Fibroblast of skin of left quadriceps (primary cell): ENCODE results near the gene LILRB5.
"Not testable (repeated sequence)": the region's sequence is repeated elsewhere in the genome, so short reads cannot be mapped to it uniquely, and the experiment has no call there.

Experiments used
- DNase-seq, 2 experiments: peaks; one replicate each; pipeline ENCODE4 v3.0.0-alpha.2; 2013; ENCODE audit warnings: low read depth in 2 of 2

LILRB5 gene

DNA sequence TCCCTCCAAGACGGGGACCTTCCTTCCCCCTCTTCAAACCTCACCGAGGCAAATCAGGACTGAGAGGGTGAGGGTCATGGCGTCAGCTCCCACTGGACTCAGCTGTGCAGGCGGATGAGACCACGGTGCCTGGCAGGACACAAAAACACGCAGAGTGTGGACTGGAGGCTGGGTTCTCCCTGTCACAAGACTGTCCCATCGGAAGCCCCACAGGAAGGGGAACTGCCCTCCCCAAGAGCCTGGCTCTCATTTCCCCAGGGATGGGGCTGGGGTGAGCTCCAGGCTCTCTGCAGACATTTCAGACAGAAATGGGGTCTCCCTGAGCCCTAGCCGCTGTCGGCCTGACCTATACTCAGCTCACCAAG is at the start of gene LILRB5:
LILRB5 (minus strand) TSS at position 158 of the 365 bp plus-strand sequence; CDS start at position 78, 80 bp downstream.
- no peak for DNase-seq

DNA sequence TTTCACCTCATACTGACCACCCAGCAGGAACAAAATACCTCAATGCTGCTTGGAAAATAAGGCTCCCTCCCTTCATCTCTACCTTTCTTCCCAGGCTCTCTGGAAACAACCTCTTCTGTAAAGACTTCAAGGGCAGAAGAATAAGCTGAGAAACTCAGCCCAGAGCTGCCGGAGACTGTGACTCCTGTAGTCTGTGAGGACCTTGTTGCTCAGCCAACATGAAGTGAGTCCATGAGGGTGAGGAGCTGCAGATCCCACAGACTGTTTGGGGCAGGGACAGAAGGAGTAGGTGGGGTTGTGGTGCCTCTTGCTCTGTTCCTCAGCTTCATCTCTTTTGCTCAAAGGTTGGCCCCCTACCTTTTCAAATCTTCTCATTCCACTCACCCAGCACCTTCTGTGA is 48.1 kb upstream of the LILRB5 start:
- no peak for DNase-seq

DNA sequence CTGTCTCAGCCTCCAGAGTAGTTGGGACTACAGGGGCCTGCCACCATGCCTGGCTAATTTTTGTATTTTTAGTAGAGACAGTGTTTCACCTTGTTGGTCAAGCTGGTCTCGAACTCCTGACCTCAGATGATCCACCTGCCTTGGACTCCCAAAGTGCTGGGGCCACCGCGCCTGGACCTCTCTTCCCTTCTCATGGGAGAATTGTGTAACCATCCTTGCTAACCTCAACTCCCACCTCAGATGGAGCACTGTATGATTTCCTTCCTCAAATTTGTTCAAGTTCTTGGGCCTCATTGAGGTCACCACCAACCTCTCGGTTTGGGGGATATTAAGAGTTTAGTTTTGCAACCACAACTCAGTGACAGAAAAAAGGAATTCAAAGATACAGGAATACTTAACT is 45.2 kb upstream of the LILRB5 start:
- no peak for DNase-seq

DNA sequence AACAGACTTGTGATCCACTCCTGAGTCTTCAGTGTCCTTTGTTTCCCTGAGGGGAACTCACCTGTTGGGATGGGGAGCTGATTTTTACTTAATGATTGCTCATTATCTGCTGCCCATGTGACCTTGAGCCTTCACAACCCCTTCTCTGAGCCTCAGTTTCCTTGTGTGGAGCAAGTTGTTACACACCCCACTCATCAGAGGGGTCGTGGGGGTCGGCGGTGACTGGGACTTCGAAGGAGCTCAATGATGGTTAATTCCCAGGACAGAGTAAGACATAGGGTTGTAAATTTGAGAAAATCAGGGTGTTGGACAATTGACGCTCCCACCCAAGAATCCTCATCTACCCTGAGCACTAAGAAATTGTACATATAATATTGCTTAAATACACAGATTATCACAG is 42.4 kb upstream of the LILRB5 start:
- DNase-seq = no peak

DNA sequence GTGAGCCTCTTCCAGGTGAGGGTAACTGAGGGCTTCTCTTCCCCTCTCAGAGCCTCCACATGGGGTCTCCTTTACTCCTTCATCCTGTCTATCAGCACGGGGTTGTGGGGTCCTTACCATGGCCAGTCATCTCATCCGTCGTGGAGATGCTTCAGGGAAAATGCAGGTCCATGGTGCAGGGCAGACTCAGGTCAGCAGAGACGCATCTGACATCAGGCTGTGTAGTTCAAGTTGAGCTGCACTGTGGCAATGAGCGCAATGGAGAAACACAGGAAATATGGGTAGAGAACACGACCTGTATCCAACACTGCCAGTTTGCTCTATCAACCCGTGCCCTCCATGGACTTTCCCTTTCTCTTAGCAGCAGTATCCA is 42.0 kb upstream of the LILRB5 start:
- DNase-seq = no peak

DNA sequence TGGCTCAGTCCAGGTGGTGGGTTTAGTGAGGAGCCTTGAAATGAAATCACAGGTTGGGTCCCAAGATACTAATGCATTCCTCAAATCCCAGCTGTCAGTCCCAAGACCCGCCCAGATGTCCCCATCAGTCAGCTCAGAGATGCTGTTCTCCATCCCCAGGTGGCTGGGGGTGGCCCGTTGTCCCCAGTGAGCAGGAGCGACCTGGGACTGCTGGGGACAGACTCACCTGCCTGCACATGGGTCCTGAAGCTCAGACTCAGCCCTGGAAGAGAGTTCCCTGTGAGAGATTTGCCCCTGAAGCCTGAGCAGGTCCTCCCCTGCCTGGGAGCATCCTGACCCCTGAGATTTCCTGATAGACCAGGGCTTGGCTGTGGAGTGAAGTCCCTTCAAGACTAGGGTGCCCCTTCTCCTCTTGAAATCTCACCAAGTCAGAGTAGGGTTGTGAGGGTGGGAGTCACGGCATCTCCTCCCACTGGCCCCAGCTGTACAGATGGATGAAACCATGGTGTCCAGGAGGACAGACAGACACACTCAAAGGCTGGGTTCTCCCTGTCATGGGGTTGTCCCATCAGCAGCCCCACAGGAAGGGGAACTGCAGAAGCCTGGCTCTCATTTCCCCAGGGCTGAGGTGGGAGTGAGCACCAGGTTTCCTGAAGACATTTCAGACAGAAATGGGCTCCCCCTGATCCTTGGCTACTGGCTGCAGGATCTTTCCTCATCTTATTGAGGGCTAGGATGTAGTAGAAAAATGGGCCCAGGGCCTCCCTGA is 41.5 kb upstream of the LILRB5 start:
- DNase-seq = no peak

DNA sequence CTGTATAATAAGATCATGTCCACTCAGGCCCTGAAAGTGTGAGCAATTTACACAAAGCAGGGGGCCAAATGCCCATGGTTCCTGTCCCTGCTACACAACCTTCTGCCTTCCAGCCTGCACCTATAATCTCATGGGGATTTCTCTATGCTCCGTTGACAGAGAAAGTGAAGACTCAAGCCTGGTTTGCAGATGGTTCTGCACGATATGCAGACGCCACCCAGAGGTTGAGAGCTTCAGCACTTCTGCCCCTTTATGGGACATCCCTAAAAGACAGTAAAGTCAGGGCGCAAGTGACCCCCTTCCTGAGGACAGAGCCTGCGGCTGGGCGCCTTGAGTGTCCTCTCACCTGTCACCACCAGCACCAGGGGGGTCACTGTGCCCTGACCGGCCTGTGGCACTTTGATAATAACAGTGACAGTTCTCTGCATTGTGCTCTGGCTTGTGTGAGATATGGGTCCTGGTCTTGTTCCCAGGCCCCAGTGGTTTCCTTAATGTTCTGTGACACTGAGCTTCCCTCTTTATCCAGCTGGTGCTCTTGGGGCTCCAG is 40.8 kb upstream of the LILRB5 start:
- DNase-seq = no peak

DNA sequence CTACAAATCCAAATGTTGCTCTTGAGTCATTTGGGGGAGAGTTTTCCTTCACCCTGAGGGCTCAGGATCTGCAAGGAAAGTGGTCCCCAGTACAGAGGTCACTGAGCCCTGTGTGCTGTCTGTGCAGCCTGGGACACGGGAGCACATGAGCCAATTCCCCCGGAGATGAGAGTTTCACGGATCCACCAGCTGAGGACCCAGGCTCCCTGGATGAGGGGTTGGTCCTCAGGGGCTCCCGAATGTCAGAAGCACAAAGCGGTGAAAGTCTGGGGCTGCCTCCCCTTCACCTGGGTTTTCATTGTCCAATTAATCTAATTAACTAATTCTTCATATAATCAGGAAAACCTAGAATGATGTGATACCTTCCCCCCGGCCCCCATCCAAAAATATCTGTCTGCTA is 37.5 kb upstream of the LILRB5 start:
- no peak for DNase-seq

DNA sequence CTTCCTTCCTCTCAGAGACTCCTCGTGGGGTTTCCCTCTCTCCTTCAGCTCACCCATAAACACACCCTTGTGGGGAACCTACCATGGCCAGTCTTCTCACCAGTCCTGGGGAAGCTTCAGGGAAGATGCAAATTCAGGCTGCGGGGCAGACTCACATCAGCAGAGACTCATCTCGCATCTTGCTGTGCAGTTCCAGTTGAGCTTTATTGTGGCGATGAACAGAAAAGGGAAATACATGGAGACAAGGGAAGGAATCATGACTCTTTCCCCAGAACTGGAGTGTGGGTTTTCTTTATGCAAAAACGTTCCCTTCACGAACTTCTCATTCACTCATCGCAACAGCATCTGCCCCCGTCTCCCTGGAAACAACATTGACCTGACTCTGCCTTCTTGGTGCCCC is 32.1 kb upstream of the LILRB5 start:
- not testable (repeated sequence) for DNase-seq

DNA sequence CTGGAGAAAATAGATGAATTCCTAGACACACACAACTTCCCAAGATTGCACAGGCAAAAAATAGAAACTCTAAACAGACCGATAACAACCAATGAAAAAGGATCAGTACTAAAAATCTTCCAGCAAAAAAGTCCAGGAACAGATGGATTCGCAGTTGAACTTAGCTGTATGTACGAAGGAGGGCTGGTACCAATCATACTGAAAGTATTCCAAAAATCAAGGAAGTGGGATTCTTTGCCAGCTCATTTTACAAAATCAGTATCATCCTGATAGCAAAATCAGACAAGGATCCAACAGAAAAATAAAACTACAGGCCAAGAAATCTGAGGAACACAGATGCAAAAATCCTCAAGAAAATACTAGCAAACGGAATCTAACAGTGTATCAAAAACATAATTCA is 30.4 kb upstream of the LILRB5 start:
- peak; percentile 62 to 67 for DNase-seq

DNA sequence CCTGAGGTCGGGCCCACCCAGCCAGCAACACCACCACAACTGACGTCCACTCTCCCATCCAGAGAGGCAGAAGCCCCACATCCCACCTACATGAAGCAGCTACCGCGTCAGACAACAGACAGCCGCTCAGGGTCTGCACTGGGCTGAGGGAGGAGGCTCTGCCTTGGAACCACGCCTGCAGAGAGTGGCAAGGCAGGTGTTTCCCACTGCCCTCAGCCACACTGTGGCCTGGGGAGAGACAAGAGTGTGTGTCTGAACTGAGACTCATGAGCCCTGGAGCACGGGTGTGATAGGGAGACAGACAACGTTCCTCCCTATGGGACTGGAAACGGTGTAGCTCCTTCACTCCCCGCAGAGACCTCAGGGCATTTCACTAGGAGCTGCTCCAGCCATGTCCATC is 29.2 kb upstream of the LILRB5 start:
- not testable (repeated sequence) for DNase-seq

DNA sequence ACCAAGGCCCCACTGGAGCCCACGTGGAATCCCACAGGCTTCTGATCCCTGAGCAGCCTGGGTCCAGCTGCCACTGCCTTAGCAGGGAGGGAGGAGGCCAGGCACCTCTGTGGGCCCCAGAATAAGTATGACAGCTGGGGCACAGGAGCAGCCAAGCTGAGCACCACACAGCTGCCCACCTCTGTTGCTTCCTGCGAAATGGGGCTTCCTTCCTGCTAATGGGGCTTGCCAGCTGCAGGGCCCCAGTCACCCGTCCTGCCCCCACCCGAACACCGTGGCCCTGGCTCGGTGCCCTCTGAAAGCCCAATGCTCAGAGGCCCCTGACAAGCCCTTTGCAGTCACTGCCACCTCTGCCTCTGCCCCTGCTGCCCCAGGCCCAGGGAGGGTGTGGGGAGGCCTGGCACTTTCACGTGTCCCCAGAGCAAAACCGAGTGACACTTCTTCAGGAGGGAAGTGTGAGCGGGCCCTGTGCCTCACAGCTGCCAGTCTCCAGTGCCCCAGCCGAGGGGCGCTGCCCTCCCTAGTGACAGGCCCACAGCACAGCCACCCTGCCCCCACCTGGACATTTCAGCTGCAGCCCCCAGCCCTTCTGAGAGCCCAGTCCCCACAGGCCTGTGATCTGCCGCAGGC is 28.5 kb upstream of the LILRB5 start:
- not testable (repeated sequence) for DNase-seq

DNA sequence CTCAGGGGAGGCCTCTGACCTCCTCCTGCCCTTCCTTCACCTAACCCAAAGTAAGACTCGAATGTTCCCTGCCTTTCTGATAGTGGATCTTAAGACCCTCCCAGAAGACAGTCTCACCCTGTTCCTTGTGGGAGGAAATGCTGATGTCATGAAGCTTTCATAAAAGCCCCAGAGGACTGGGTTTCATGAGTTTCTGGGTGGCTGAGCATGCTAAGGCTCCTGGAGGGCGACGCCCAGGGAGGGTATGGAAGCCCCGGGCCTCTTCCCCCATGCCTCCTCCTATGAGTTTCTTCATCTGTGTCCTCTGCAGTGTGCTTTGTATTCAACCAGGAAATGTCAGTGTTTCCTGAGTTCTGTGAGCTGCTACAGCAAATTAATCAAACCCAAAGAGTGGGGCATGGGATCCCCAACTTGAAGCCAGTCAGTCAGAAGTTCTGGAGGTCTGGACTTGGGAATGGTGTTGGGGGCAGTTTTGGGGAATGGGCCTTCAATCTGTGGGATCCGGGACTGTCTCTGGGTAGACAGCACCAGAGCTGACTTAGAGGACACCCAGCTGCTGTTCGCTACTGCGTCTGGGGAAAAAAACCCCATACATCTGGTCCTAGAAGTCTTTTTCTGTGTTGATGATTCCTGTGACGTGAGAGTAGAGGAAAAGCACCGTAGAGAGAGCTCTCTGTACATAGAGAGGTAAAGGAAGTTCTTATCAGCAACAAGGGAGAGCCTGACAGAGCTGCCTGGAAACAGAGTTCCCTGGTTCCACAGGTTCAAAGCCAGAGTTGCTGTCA is 25.8 kb upstream of the LILRB5 start:
- no peak for DNase-seq

DNA sequence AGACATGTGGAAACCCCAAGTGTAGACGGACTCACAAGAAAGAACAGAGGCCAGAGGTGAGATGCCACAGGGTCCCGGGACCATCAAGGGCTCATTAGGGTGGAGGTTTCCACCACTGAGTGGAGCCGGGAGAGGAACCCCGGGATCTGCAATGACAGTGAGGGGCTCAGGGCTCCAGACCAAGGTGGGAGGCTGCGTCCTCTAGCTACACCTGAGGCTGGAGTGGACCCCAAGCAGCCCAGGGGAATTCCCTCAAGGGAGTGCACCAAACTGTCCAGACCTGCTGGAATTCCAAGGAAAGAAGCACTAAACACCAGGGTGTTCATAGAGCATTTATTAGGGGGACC is 24.6 kb upstream of the LILRB5 start:
- DNase-seq = not testable (repeated sequence)

DNA sequence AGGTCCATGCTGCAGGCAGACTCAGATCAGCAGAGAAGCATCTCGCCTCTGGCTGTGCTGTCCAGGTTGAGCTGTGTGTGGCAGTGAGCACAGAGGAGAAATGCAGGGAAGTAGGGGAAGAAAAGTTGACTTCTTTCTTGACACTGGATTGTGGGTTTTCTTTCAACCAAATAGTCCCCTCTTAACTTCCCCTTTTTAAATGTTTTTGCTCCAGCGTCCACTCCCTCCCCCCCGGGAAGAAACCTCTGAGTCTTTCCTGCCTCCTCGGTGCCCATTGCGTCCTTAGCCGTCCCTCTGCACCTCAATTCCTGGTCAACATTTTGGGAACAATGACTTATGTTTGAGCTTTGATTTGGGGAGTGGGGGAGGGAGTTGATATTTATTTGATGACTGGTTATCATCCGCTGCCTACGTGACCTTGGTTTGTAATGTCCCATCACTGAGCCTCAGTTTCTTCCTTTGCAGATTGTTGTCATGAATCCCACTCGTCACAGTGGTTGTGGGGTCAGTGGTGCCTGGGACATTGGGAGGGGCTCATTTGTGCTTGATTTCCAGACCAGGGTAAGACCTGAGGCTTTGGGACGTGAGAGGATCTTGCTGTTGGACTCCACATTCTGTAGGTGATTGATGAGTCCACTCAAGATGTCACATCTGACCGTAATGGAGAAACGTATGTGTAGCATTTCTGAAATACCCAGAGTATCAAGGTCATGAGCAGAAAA is 24.1 kb upstream of the LILRB5 start, which contains the start of gene LILRB2:
LILRB2 (minus strand) TSS at position 104 of the 722 bp plus-strand sequence. CDS start 614 bp downstream, outside the sequence.
- no peak for DNase-seq

DNA sequence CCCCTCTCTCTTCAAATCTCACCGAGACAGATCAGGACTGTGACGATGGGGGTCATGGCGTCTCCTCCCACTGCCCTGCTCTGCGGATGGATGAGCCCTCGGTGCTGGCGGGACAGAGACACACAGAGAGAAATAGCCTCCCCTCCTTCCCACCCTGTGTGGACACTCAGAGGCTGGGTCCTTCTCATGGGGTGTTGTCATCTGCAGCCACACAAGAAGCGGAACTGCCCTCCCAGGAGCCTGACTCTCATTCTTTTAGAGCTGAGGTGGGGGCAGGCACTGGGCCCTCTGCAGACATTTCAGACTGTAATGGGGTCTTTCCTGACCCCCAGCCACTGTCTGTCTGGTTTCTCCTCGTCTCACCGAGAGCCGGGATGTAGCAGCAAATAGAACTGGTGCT is 23.4 kb upstream of the LILRB5 start:
- DNase-seq = not testable (repeated sequence)

DNA sequence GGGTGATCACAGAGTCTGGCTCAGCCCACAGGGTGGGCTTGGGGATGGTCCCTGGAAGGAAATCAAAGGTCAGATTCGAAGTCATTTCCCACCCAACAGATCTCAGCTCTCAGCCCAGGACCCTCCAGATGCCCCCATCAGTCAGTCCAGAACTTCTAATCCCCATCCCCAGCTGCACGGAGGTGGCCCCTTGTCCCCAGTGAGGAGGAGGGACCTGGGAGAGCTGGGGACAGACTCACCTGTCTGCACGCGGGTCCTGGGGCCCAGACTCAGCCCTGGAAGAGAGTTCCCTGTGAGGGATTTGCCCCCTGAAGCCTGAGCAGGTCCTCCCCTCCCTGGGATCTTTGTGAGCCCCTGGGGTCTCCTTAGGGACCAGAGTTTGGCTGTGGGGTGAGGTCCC is 23.0 kb upstream of the LILRB5 start:
- DNase-seq = not testable (repeated sequence)

DNA sequence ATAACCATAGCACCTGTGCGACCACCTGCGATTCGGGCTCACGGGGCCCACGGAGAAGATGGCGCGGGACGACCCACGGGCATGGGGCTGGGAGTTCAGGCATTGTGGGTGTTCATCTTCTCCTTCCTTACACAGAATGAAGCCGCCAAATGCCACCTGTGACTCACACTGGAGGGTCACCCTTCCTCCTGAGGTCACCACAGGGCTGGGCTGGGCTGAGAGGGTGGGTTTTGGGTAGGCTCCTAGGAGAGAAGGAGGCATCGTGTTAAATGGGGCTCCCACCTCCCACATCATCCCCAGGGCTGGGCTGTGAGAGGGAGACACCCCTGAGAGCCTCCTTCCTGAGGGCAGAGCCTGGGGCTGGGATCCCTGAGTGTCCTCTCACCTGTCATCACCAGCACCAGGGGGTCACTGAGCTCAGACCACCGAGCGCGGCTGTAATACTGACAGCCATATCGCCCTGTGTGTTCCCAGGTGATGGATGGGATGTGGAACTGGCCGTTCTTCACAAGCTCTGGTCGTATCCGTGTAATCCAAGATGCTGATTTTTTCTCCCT is 22.4 kb upstream of the LILRB5 start:
- DNase-seq = no peak

DNA sequence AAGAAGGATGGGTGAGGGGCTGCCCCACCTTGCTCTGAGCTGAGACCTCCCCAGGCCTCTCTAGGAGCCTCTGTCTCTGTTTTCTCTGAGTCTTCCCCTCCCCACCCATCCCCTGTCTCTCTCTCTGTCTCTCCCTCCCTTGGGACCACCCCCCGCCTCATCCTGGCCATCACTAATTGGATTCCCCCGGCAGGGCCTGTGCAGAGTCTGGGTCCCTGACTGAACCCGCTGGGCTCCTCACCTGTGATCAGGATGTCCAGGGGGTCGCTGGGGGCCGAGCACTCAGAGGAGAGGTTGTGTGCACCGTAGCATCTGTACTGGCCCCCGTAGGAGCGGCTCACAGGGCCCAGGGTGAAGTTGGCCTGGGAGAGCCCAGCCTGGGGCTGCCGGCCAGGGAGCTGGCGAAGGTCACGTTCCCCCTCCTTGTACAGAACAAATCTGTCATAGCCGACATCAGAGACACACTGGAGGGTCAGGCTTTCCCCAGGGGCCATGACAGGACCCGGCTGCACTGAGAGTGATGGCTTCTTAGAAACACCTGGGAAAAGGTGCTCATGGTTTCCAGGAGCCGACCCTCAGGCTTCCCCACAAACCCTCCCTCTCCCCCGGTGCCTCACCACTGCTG is 21.6 kb upstream of the LILRB5 start:
- not testable (repeated sequence) for DNase-seq

DNA sequence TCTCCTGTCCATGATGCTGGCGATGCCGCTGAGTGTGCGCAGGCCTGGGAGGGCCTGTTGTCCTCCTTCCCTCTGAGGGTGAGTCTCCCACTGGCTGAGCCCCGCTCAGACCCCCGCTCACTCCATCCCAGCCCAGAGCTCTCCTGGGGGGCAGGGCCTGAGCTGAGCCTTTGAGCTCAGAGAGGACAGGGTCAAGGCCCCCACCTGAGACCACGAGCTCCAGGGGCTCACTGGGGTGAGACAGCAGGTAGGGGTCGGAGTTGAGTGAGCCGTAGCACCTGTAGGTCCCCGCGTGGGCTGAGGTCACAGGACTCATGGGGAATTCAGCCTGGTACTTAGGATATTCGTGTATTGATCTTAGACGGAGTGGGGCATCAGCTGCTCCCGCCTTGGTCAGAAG is 21.0 kb upstream of the LILRB5 start:
- DNase-seq = not testable (repeated sequence)

DNA sequence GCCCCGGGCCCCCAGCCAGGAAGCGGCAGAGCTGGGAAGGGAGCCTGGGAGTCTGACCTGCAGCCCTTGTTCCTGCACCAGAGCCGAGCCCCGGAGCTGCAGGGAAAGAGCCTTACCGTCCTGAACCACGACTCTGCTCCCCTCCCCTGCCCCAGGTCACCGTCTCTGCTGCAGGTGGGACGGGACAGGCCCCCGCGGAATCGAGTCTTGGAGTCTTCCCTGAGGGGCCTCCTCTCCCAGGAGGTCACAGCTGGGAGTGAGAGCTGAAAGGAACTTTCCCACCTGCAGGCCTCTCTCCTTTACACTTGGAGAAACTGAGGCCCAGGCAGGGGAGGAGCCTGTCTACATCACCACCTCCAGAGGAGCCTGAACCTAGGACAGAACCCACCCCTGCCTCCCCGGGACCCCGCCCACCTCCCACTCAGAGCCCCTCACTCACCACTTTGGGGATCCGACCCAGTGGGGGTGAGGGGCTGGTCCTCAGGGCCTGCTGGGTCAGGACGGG is 20.1 kb upstream of the LILRB5 start:
- not testable (repeated sequence) for DNase-seq
